HCT116 (cell line): ENCODE measurements around the gene RBM47. TPM values are rescaled to one million over a fixed set of nuclear protein-coding genes. Genes with fewer than 3 reads are reported as not detected.

Experiments used
- ATAC-seq: fragments of 200-7000 bp; cut with Tn5 transposase; 2 replicates; pipeline ENCODE4 v1.9.1; 2020; ENCODE audit warnings: mild to moderate bottlenecking, moderate library complexity
- BruUV-seq: library from RNA; stranded (reverse); fragments of 400-500 nt; replicated peaks from 2 replicates; lab custom pipeline; 2021; lab: Mats Ljungman, UMichigan
- CTCF ChIA-PET: fragments of 300-600 bp; sonication (Branson Sonifier 250); formaldehyde crosslinking; loops from one replicate; lab custom pipeline; 2021; ENCODE audit warnings: antibody characterized with exemption; lab: Charles Lee
- POLR2A ChIA-PET: fragments of 300-600, 350-600 bp; sonication (Branson Sonifier 250); formaldehyde crosslinking; loops from one replicate; lab custom pipeline; 2021; ENCODE audit warnings: antibody characterized with exemption; lab: Charles Lee
- RAD21 ChIA-PET, 2 experiments: fragments of 300-600 bp; sonication (Branson Sonifier 250); formaldehyde crosslinking; loops; one replicate each; lab custom pipeline; 2023; ENCODE audit warnings: low total read pairs in 2 of 2; ENCODE audit not compliant: uncharacterized antibody in 2 of 2, unreplicated experiment in 2 of 2, low non-redundant PET in 1 of 2; lab: Charles Lee
- DNase-seq: peaks from one replicate; pipeline ENCODE4 v3.0.0-alpha.2; 2010; ENCODE audit warnings: low read depth, low spot score
- H2AFZ ChIP-seq: fragments of 200-600 bp; shearing (Covaris generic), sonication (generic); 2 replicates; pipeline ENCODE4 v1.6.1; 2017; ENCODE audit warnings: low read depth, mixed run types, mixed read lengths, antibody characterized with exemption, low read length; ENCODE audit not compliant: poor library complexity, severe bottlenecking
- H3K27ac ChIP-seq: 2 replicates; pipeline ENCODE4 v1.5.1; 2012; ENCODE audit warnings: low read depth, low read length
- H3K27me3 ChIP-seq: fragments of 200-600 bp; sonication (generic); 2 replicates; pipeline ENCODE4 v1.6.1; 2016; ENCODE audit warnings: mixed run types, low read length, mixed read lengths; ENCODE audit not compliant: insufficient read depth
- H3K36me3 ChIP-seq, 2 experiments: fragments of 200-500 bp in 1 of 2; fragments of 200-600 bp in 1 of 2; sonication (Bioruptor generic) in 1 of 2; sonication (generic) in 1 of 2; 2 replicates each; pipeline versions ENCODE4 v1.5.1 to v1.6.1; 2014 to 2016; ENCODE audit warnings: low read length in 2 of 2, inconsistent platforms in 1 of 2, mixed read lengths in 1 of 2, mixed run types in 1 of 2; ENCODE audit not compliant: insufficient read depth in 2 of 2, control insufficient read depth in 1 of 2
- H3K4me1 ChIP-seq, 2 experiments: fragments of 200-600 bp in 1 of 2; sonication (generic) in 1 of 2; 2 replicates each; pipeline versions ENCODE4 v1.5.1 to v1.6.1; 2012 to 2017; ENCODE audit warnings: low read length in 2 of 2, inconsistent platforms in 1 of 2, mild to moderate bottlenecking in 1 of 2, mixed read lengths in 1 of 2, mixed run types in 1 of 2, moderate library complexity in 1 of 2; ENCODE audit not compliant: insufficient read depth in 2 of 2, control insufficient read depth in 1 of 2
- H3K4me2 ChIP-seq: fragments of 200-600 bp; sonication (generic); 2 replicates; pipeline ENCODE4 v1.6.1; 2017; ENCODE audit warnings: mixed run types, low read length, mixed read lengths
- H3K4me3 ChIP-seq, 2 experiments: fragments of 200-600 bp in 1 of 2; sonication (generic) in 1 of 2; replicated peaks in 1 of 2; 2 replicates each; pipeline ENCODE4 v1.5.1; 2011 to 2016; ENCODE audit warnings: low read length in 2 of 2, control low read depth in 1 of 2, low read depth in 1 of 2, mild to moderate bottlenecking in 1 of 2, mixed read lengths in 1 of 2, mixed run types in 1 of 2
- H3K79me2 ChIP-seq: fragments of 200-600 bp; sonication (generic); 2 replicates; pipeline ENCODE4 v1.6.1; 2017; ENCODE audit warnings: mild to moderate bottlenecking, mixed run types, low read length, moderate library complexity, mixed read lengths; ENCODE audit not compliant: insufficient read depth
- H3K9ac ChIP-seq: fragments of 200-600 bp; sonication (generic); 2 replicates; pipeline ENCODE4 v1.6.1; 2016; ENCODE audit warnings: low read length, mixed read lengths
- H3K9me2 ChIP-seq: fragments of 200-600 bp; sonication (generic), shearing (Covaris generic); 2 replicates; pipeline ENCODE4 v1.6.1; 2017; ENCODE audit warnings: mixed run types, mild to moderate bottlenecking, moderate library complexity; ENCODE audit not compliant: insufficient read depth
- H3K9me3 ChIP-seq, 2 experiments: fragments of 200-500 bp in 1 of 2; fragments of 200-600 bp in 1 of 2; sonication (Bioruptor generic) in 1 of 2; sonication (generic) in 1 of 2; 2 replicates each; pipeline ENCODE4 v1.6.1; 2014 to 2017; ENCODE audit warnings: low read length in 2 of 2, mixed read lengths in 2 of 2, inconsistent platforms in 1 of 2, low read depth in 1 of 2, mild to moderate bottlenecking in 1 of 2, mixed run types in 1 of 2, moderate library complexity in 1 of 2; ENCODE audit not compliant: control insufficient read depth in 1 of 2, insufficient read depth in 1 of 2
- H4K20me1 ChIP-seq: fragments of 200-600 bp; sonication (generic), shearing (Covaris generic); 2 replicates; pipeline ENCODE4 v1.6.1; 2017; ENCODE audit warnings: mixed run types, mild to moderate bottlenecking, moderate library complexity; ENCODE audit not compliant: insufficient read depth
- ATF3 ChIP-seq: IDR thresholded peaks from 2 replicates; pipeline ENCODE4 v1.6.1; 2012
- CBX3 ChIP-seq: IDR thresholded peaks from 2 replicates; pipeline ENCODE4 v1.6.1; 2012; ENCODE audit warnings: low read depth
- CEBPB ChIP-seq: IDR thresholded peaks from 2 replicates; pipeline ENCODE4 v1.6.1; 2012; ENCODE audit warnings: low read depth
- CTCF ChIP-seq, 3 experiments: fragments of 200-600 bp in 1 of 3; sonication (generic) in 1 of 3; IDR thresholded peaks in 2 of 3; conservative IDR thresholded peaks in 1 of 3; 2 replicates each; pipeline ENCODE4 v1.5.1; 2012 to 2017; ENCODE audit warnings: low read depth in 2 of 3, low read length in 2 of 3, antibody characterized with exemption in 1 of 3, borderline replicate concordance in 1 of 3, control low read depth in 1 of 3, mild to moderate bottlenecking in 1 of 3, mixed read lengths in 1 of 3, mixed run types in 1 of 3, moderate library complexity in 1 of 3; ENCODE audit not compliant: insufficient read depth in 1 of 3
- EGR1 ChIP-seq: IDR thresholded peaks from 2 replicates; pipeline ENCODE4 v1.6.1; 2012; ENCODE audit warnings: low read depth
- EZH2 ChIP-seq: fragments of 200-600 bp; sonication (generic); IDR thresholded peaks from 2 replicates; pipeline ENCODE4 v1.6.1; 2017; ENCODE audit warnings: antibody characterized with exemption, mixed run types
- EZH2phosphoT487 ChIP-seq: fragments of 200-600 bp; IDR thresholded peaks from 2 replicates; pipeline ENCODE4 v1.6.1; 2018; ENCODE audit warnings: antibody characterized with exemption, borderline replicate concordance
- FOSL1 ChIP-seq: IDR thresholded peaks from 2 replicates; pipeline ENCODE4 v1.6.1; 2012; ENCODE audit warnings: low read depth
- JUND ChIP-seq: IDR thresholded peaks from 2 replicates; pipeline ENCODE4 v1.6.1; 2012
- POLR2A ChIP-seq: IDR thresholded peaks from 2 replicates; pipeline ENCODE4 v1.7.0; 2011; ENCODE audit warnings: borderline replicate concordance; ENCODE audit not compliant: insufficient read depth, insufficient read length; ENCODE audit errors: extremely low read depth
- POLR2AphosphoS5 ChIP-seq: IDR thresholded peaks from 2 replicates; pipeline ENCODE4 v1.6.1; 2011; ENCODE audit warnings: mild to moderate bottlenecking, low read depth, low read length, moderate library complexity
- REST ChIP-seq: IDR thresholded peaks from 2 replicates; pipeline ENCODE4 v1.6.1; 2012; ENCODE audit warnings: low read depth
- SIN3A ChIP-seq: IDR thresholded peaks from 2 replicates; pipeline ENCODE4 v1.6.1; 2012; ENCODE audit warnings: low read depth
- SP1 ChIP-seq: IDR thresholded peaks from 2 replicates; pipeline ENCODE4 v1.6.1; 2012; ENCODE audit warnings: low read depth
- SRF ChIP-seq: IDR thresholded peaks from 2 replicates; pipeline ENCODE4 v1.6.1; 2012; ENCODE audit warnings: low read depth
- TCF7L2 ChIP-seq: IDR thresholded peaks from 2 replicates; pipeline ENCODE4 v1.7.0; 2011; ENCODE audit warnings: borderline replicate concordance, inconsistent platforms; ENCODE audit not compliant: insufficient read depth, insufficient read length; ENCODE audit errors: extremely low read depth
- ZBTB33 ChIP-seq: IDR thresholded peaks from 2 replicates; pipeline ENCODE4 v1.6.1; 2011; ENCODE audit warnings: mild to moderate bottlenecking, low read length, moderate library complexity; ENCODE audit not compliant: insufficient replicate concordance; ENCODE audit errors: extremely low read depth
- ZFX ChIP-seq: fragments of 450-650 bp; IDR thresholded peaks from 2 replicates; pipeline ENCODE4 v1.6.1; 2017
- ZNF274 ChIP-seq: fragments of 200-500 bp; sonication (Bioruptor generic); IDR thresholded peaks from 2 replicates; pipeline ENCODE4 v1.6.1; 2014; ENCODE audit warnings: mild to moderate bottlenecking, low read depth, low read length, inconsistent platforms
- intact Hi-C: fragments of 100-400 bp; cut with micrococcal nuclease; formaldehyde crosslinking; loops from 2 replicates; pipeline ENCODE4 v1.10.0; 2022
- total RNA-seq: library from RNA; stranded (reverse); gene quantifications from one replicate; pipeline ENCODE4 v1.2.1, GENCODE V29; 2021; ENCODE audit not compliant: unreplicated experiment

Gene RBM47
- total RNA-seq, 1 experiment from 2014 or later, result 22.2 TPM

- Histone ChIP-seq H3K9me3 (no peaks in the 10 kb centered on the region), H3K4me2 (no peak overlapping the region), H2AFZ (no peak overlapping the region), H3K4me3 (no peak overlapping the region), H4K20me1 (no peaks in the 10 kb centered on the region), H3K4me1 (peaks cover 3 to 12% of the 10 kb centered on the region in 2 experiments; a peak in 2 of 4 replicates), H3K9me2 (no peaks in the 10 kb centered on the region), H3K36me3 (no peaks in the 10 kb centered on the region), H3K27ac (no peak overlapping the region), H3K9ac (no peak overlapping the region)
- ATAC-seq, result no peak
- BruUV-seq, result no TSS peak
- POLR2A ChIA-PET, result no interaction called here
- RAD21 ChIA-PET, result no interaction called here
- CTCF ChIA-PET, result no interaction called here
- DNase-seq, result no peak
- intact Hi-C loops, result no loop called here
- no peak for TF ChIP-seq SP1
- no peak for TF ChIP-seq ZNF274
- no peak for TF ChIP-seq SIN3A
- no peak for TF ChIP-seq CBX3
- TF ChIP-seq JUND, result no peak
- TF ChIP-seq POLR2A, result no peak
- TF ChIP-seq CEBPB, result no peak
- TF ChIP-seq POLR2AphosphoS5, result no peak
- TF ChIP-seq FOSL1, result no peak
- no peak for TF ChIP-seq TCF7L2
- TF ChIP-seq CTCF (IDR thresholded peaks at IDR 0.05 in 2 of 3, conservative IDR thresholded peaks at IDR 0.05 in 1 of 3; ENCODE audit: borderline replicate concordance in 1 of 3, insufficient read depth in 1 of 3, low read depth in 2 of 3, low read length in 2 of 3), result no peak
- TF ChIP-seq EZH2, result no peak
- TF ChIP-seq ZBTB33, result no peak
- TF ChIP-seq ATF3, result no peak
- TF ChIP-seq EGR1, result no peak
- no peak for TF ChIP-seq EZH2phosphoT487
- TF ChIP-seq SRF, result no peak
- TF ChIP-seq REST, result no peak
- TF ChIP-seq ZFX, result no peak
- TF ChIP-seq, all 23 proteins: peak for 0
- H3K27me3 ChIP-seq, result no peaks in the 10 kb centered on the region
- no peaks in the 10 kb centered on the region for H3K79me2 ChIP-seq
Measured at GRCh38 chr4:40490481-40490880, 139.2 kb downstream of the RBM47 start.
